OCI-LY7 (cell line): ENCODE measurements around the gene TOLLIP. TPM values are rescaled to one million over a fixed set of nuclear protein-coding genes. Genes with fewer than 3 reads are reported as not detected.

ENCODE experiments used
- BruUV-seq: library from RNA; stranded (reverse); fragments of 400-500 nt; replicated peaks from 2 replicates; lab custom pipeline; 2021; lab: Mats Ljungman, UMichigan
- CTCF ChIA-PET: fragments of 300-600 bp; sonication (Branson Sonifier 250); formaldehyde crosslinking; loops from one replicate; lab custom pipeline; 2022; ENCODE audit warnings: antibody characterized with exemption; ENCODE audit not compliant: unreplicated experiment; lab: Charles Lee
- POLR2A ChIA-PET: fragments of 300-600 bp; sonication (Branson Sonifier 250); formaldehyde crosslinking; loops from one replicate; lab custom pipeline; 2022; ENCODE audit warnings: antibody characterized with exemption; lab: Charles Lee
- DNase-seq: peaks from one replicate; pipeline ENCODE4 v3.0.0-alpha.2; 2015; ENCODE audit warnings: low spot score
- H2AFZ ChIP-seq: fragments of 200-600 bp; sonication (generic), shearing (Covaris generic); 2 replicates; pipeline ENCODE4 v1.6.1; 2014; ENCODE audit warnings: mild to moderate bottlenecking, antibody characterized with exemption, low read length, moderate library complexity
- H3K27ac ChIP-seq: fragments of 200-600 bp; sonication (generic); 2 replicates; pipeline ENCODE4 v1.5.1; 2014; ENCODE audit warnings: mixed run types, low read depth, mild to moderate bottlenecking, moderate library complexity, low read length, inconsistent platforms; ENCODE audit not compliant: poor library complexity, severe bottlenecking
- H3K36me3 ChIP-seq: fragments of 200-600 bp; sonication (generic); 2 replicates; pipeline ENCODE4 v1.6.1; 2014; ENCODE audit warnings: mild to moderate bottlenecking, antibody characterized with exemption, low read length, moderate library complexity, mixed read lengths; ENCODE audit not compliant: insufficient read depth
- H3K4me1 ChIP-seq: fragments of 200-600 bp; sonication (generic); 2 replicates; pipeline ENCODE4 v1.5.1; 2014; ENCODE audit warnings: mild to moderate bottlenecking, low read length; ENCODE audit not compliant: insufficient read depth, poor library complexity, severe bottlenecking
- H3K4me2 ChIP-seq: fragments of 200-600 bp; sonication (generic); 2 replicates; pipeline ENCODE4 v1.6.1; 2014; ENCODE audit warnings: mild to moderate bottlenecking, low read length
- H3K4me3 ChIP-seq: fragments of 200-600 bp; sonication (generic); 2 replicates; pipeline ENCODE4 v1.5.1; 2014; ENCODE audit warnings: mild to moderate bottlenecking, low read depth, low read length; ENCODE audit not compliant: poor library complexity, severe bottlenecking
- H3K79me2 ChIP-seq: fragments of 200-600 bp; sonication (generic); 2 replicates; pipeline ENCODE4 v1.6.1; 2016; ENCODE audit warnings: low read depth, mild to moderate bottlenecking, low read length, moderate library complexity, mixed read lengths; ENCODE audit not compliant: insufficient read depth
- H3K9me2 ChIP-seq: fragments of 200-600 bp; sonication (generic); 2 replicates; pipeline ENCODE4 v1.6.1; 2016; ENCODE audit warnings: mild to moderate bottlenecking, low read length, mixed read lengths; ENCODE audit not compliant: insufficient read depth
- H3K9me3 ChIP-seq: fragments of 200-600 bp; sonication (generic); 2 replicates; pipeline ENCODE4 v1.6.1; 2014; ENCODE audit warnings: mild to moderate bottlenecking, mixed run types, low read length, mixed read lengths
- H4K20me1 ChIP-seq: fragments of 200-600 bp; sonication (generic); 2 replicates; pipeline ENCODE4 v1.6.1; 2014; ENCODE audit warnings: mild to moderate bottlenecking, antibody characterized with exemption, low read length, moderate library complexity, mixed read lengths; ENCODE audit not compliant: insufficient read depth
- EZH2phosphoT487 ChIP-seq: fragments of 200-600 bp; sonication (generic); IDR thresholded peaks from 2 replicates; pipeline ENCODE4 v1.6.1; 2018; ENCODE audit warnings: low read depth, borderline replicate concordance, mild to moderate bottlenecking, mixed run types, antibody characterized with exemption, low read length, moderate library complexity, mixed read lengths
- intact Hi-C: fragments of 100-400 bp; cut with micrococcal nuclease; formaldehyde crosslinking; loops from one replicate; pipeline ENCODE4 v1.10.0; 2022; ENCODE audit not compliant: unreplicated experiment
- total RNA-seq, 2 experiments: library from RNA; depleted of rRNA in 1 of 2; stranded (reverse); fragments of >200 nt in 1 of 2; shearing (Covaris generic) in 1 of 2; gene quantifications; 2 replicates each; pipeline ENCODE4 v1.2.3, GENCODE V29; 2014 to 2022
- TF ChIP-seq, protein P1 (sequence below): fragments of 200-600 bp; sonication (generic); conservative IDR thresholded peaks from 2 replicates; pipeline ENCODE4 v1.5.1; 2014; ENCODE audit warnings: mild to moderate bottlenecking, antibody characterized with exemption, low read length, moderate library complexity, mixed read lengths

TOLLIP gene
- total RNA-seq, 2 experiments from 2014 or later, result 15.9 to 37.1 TPM

DNA sequence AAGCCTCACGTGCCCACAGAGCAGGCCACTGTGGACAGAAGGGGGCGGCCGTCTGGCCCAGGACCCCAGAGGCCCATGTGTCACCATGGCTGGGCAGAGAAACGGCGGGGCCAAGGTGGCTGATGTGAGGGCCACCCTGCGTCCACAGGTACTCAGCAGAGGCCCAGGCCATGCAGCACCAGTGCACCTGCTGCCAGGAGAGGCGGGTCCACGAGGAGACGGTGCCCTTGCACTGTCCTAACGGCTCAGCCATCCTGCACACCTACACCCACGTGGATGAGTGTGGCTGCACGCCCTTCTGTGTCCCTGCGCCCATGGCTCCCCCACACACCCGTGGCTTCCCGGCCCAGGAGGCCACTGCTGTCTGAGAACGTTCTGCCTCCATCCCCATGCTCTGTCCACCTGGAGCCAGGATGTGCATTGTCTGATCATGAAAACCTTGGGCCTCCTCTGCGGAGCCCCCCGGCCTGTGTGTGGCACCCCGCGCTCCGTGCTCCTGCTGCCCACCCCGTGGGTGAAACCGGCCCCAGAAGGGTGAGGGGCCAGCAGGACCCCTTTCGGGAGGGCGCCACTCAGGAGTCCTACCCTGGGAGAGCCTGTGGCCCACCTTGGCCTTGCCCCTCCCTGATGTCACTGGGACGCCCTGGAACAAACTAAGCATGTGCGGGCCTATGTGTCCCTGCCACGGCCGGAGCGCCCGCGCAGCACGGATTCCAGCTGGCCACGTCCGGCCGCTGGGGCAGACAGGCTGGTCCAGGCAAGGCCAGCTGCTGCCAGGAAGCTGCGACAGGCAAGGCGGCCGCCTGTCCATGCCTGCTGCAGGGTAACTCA, 48.0 kb downstream of the TOLLIP start:
- no peak overlapping the region for H3K27ac ChIP-seq
- H3K4me3 ChIP-seq, result no peak overlapping the region
- CTCF ChIA-PET, result no interaction called here
- peak overlapping the region; percentile 76 for H3K4me2 ChIP-seq
- peaks cover 8% of the 10 kb centered on the region; the same call in 1 of the 2 replicates for H3K9me3 ChIP-seq
- intact Hi-C loops, result no loop called here
- no peaks in the 10 kb centered on the region for H3K79me2 ChIP-seq
- TF ChIP-seq EZH2phosphoT487, result no peak
- TF ChIP-seq, protein P1, sequence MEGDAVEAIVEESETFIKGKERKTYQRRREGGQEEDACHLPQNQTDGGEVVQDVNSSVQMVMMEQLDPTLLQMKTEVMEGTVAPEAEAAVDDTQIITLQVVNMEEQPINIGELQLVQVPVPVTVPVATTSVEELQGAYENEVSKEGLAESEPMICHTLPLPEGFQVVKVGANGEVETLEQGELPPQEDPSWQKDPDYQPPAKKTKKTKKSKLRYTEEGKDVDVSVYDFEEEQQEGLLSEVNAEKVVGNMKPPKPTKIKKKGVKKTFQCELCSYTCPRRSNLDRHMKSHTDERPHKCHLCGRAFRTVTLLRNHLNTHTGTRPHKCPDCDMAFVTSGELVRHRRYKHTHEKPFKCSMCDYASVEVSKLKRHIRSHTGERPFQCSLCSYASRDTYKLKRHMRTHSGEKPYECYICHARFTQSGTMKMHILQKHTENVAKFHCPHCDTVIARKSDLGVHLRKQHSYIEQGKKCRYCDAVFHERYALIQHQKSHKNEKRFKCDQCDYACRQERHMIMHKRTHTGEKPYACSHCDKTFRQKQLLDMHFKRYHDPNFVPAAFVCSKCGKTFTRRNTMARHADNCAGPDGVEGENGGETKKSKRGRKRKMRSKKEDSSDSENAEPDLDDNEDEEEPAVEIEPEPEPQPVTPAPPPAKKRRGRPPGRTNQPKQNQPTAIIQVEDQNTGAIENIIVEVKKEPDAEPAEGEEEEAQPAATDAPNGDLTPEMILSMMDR, result no peak
- BruUV-seq, result no TSS peak
- no peak overlapping the region for H2AFZ ChIP-seq
- H4K20me1 ChIP-seq, result no peaks in the 10 kb centered on the region
- DNase-seq, result no peak
- no peaks in the 10 kb centered on the region for H3K36me3 ChIP-seq
- H3K9me2 ChIP-seq, result no peaks in the 10 kb centered on the region
- peaks cover 11% of the 10 kb centered on the region for H3K4me1 ChIP-seq
- POLR2A ChIA-PET, result no interaction called here

DNA sequence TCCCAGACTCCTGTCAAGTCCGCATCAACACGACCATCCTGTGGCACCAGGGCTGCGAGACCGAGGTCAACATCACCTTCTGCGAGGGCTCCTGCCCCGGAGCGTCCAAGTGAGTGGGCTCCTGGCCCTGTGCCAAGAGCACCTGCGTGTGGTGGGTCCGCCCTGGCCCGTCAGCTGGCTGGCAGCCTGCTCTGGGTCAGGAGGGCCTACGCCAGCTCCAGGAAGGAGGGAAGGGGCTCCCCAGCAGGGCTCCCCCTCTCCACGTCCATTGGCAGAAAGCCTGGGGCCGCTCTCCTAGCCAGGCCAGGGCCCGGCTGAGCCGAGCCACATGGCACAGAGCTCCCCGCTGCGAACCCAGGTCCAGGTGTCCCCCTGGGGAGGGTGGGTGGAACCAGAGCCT, 48.8 kb downstream of the TOLLIP start:
- Histone ChIP-seq H4K20me1 (no peaks in the 10 kb centered on the region), H3K4me2 (no peak overlapping the region), H3K27ac (no peak overlapping the region), H3K4me3 (no peak overlapping the region), H3K4me1 (peaks cover 11% of the 10 kb centered on the region), H2AFZ (no peak overlapping the region), H3K9me3 (peaks cover 8% of the 10 kb centered on the region; the same call in 1 of the 2 replicates), H3K9me2 (no peaks in the 10 kb centered on the region), H3K79me2 (no peaks in the 10 kb centered on the region), H3K36me3 (no peaks in the 10 kb centered on the region)
- intact Hi-C loops, result no loop called here
- no TSS peak for BruUV-seq
- POLR2A ChIA-PET, result no interaction called here
- TF ChIP-seq EZH2phosphoT487, result no peak
- TF ChIP-seq, protein P1, result no peak
- CTCF ChIA-PET, result no interaction called here
- DNase-seq, result no peak

DNA sequence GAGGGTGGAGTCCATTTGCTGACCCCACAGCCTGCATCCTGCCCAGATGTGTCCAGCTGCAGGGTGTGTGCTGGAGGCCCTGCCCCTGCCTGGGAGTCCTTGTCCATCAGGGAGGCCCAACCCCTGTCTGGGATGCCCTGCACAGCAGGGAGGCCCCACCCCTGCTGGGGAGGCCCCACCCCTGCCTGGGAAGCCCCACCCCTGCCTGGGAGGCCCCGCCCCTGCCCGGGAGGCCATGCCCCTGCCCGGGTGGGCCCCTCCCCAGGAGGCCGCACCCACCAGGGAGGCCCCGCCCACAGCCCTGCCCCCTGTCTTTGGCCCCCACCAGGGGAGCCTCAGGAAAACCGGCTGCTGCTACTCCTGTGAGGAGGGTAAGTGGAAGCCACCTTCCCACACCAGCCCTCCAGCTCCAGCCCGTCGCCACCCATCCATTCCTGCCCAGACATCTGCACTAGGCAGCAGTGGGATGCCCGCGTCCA, 49.4 kb downstream of the TOLLIP start:
- intact Hi-C loops, result no loop called here
- H3K9me3 ChIP-seq, result peaks cover 6% of the 10 kb centered on the region; the same call in 1 of the 2 replicates
- no peak for TF ChIP-seq EZH2phosphoT487
- TF ChIP-seq, protein P1, result no peak
- no peaks in the 10 kb centered on the region for H3K9me2 ChIP-seq
- H3K27ac ChIP-seq, result no peak overlapping the region
- no peaks in the 10 kb centered on the region for H3K36me3 ChIP-seq
- ChIA-PET CTCF (interaction anchor here (0.6 kb wide), 1 partner anchor 1777 kb away, joined by 3 read pairs; no protein-coding TSS in a partner anchor), POLR2A (no interaction called here)
- no peaks in the 10 kb centered on the region for H3K79me2 ChIP-seq
- peaks cover 11% of the 10 kb centered on the region for H3K4me1 ChIP-seq
- H3K4me2 ChIP-seq, result no peak overlapping the region
- no peak overlapping the region for H2AFZ ChIP-seq
- no TSS peak for BruUV-seq
- DNase-seq, result peak; percentile 57
- H3K4me3 ChIP-seq, result no peak overlapping the region
- no peaks in the 10 kb centered on the region for H4K20me1 ChIP-seq
